Epithelial cell of proximal tubule (primary cell): Measurements from ENCODE around the gene SMARCA5. TPM values are rescaled to one million over a fixed set of nuclear protein-coding genes. Genes with fewer than 3 reads are reported as not detected.

Experiments used
- DNase-seq: peaks from one replicate; pipeline ENCODE4 v3.0.0-alpha.2; 2011; ENCODE audit warnings: low read depth
- H3K4me3 ChIP-seq: 2 replicates; pipeline ENCODE4 v1.5.1; 2011; ENCODE audit warnings: low read depth, mild to moderate bottlenecking, low read length
- total RNA-seq: library from RNA; depleted of rRNA; stranded (reverse); fragments of >200 nt; gene quantifications from 2 replicates; pipeline ENCODE4 v1.2.3, GENCODE V29; 2015
- TF ChIP-seq, protein P1 (sequence below): conservative IDR thresholded peaks from 2 replicates; pipeline ENCODE4 v1.5.1; 2012; ENCODE audit warnings: low read depth, mild to moderate bottlenecking, low read length

Gene SMARCA5
- total RNA-seq, 1 donor from 2014 or later: 39.5 TPM

GRCh38 chr4:143585548-143585947 is 72.0 kb downstream of the SMARCA5 start:
- TF ChIP-seq, protein P1, sequence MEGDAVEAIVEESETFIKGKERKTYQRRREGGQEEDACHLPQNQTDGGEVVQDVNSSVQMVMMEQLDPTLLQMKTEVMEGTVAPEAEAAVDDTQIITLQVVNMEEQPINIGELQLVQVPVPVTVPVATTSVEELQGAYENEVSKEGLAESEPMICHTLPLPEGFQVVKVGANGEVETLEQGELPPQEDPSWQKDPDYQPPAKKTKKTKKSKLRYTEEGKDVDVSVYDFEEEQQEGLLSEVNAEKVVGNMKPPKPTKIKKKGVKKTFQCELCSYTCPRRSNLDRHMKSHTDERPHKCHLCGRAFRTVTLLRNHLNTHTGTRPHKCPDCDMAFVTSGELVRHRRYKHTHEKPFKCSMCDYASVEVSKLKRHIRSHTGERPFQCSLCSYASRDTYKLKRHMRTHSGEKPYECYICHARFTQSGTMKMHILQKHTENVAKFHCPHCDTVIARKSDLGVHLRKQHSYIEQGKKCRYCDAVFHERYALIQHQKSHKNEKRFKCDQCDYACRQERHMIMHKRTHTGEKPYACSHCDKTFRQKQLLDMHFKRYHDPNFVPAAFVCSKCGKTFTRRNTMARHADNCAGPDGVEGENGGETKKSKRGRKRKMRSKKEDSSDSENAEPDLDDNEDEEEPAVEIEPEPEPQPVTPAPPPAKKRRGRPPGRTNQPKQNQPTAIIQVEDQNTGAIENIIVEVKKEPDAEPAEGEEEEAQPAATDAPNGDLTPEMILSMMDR: no peak
- DNase-seq: no peak
- no peak overlapping the region for H3K4me3 ChIP-seq

DNA sequence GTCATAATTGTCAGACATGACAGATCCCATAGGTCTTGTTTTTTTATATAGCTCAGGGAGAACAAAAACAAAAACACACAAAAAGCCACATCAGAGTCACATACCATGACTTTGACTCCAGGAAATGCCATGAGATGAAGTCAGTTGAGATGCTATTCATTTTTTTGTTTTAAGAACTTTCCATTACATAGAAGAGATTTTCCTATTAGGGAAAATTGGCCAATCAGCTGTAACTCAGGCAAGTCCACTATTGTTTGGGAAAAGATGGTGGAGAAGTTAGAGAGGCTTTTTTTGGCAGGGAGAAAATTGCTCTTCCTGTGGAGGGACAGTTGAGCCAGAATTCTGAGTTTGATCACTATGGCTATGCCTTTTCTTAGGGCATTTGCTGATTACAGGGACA is 72.6 kb downstream of the SMARCA5 start:
- no peak for DNase-seq
- H3K4me3 ChIP-seq: no peak overlapping the region
- TF ChIP-seq, protein P1: no peak

GRCh38 chr4:143587703-143588102 is 74.2 kb downstream of the SMARCA5 start:
- DNase-seq: no peak
- TF ChIP-seq, protein P1: peak; percentile 41
- H3K4me3 ChIP-seq: no peak overlapping the region

- no peak for DNase-seq
- TF ChIP-seq, protein P1: no peak
- H3K4me3 ChIP-seq: no peak overlapping the region
Observed at GRCh38 chr4:143597276-143597675, 83.8 kb downstream of the SMARCA5 start.

DNA sequence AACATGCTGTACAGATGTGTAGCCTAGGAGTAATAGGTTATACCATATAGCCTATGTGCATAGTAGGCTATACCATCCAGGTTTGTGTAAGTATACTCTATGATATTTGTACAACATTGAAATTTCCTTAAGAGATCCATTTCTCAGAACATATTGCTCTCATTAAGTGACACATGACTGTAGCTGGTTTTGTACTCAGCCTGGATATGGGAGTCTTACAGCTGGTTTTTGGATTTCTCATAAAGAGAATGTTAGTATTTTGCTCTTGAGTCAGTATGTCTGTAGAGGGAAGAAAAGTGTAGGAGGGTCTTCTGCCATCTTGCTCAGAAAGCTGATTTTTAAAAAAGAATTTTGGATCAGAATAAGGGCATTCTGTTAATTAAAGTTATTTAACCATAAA is 85.3 kb downstream of the SMARCA5 start:
- TF ChIP-seq, protein P1: no peak
- DNase-seq: no peak
- H3K4me3 ChIP-seq: no peak overlapping the region

DNA sequence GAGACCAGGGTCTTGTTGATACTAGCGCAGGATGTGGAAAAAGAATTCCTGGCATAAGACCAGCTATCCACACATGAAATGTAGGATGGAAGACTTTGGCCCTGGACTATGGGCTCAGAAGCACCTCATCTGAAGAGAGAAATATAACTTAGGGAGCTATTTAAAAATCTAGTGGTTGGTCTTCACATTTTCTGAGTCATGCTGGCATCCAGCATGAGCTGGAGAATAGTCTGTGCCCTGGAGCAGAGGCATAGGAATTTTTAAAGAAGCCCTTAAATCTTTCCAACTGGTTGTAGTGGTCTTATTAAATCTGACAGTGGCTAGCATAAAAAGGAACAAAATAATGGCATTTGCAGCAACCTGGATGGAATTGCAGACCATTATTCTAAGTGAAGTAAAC is 86.3 kb downstream of the SMARCA5 start:
- TF ChIP-seq, protein P1: no peak
- no peak overlapping the region for H3K4me3 ChIP-seq
- no peak for DNase-seq

GRCh38 chr4:143606480-143606879 is 93.0 kb downstream of the SMARCA5 start:
- no peak for DNase-seq
- TF ChIP-seq, protein P1: no peak
- no peak overlapping the region for H3K4me3 ChIP-seq
